GM23338 (cell line): ENCODE data around the gene C1QTNF9. TPM values are rescaled to one million over a fixed set of nuclear protein-coding genes. Genes with fewer than 3 reads are reported as not detected.
A peak's percentile ranks its signal among the peaks of the same experiment; 100 is the strongest.

ENCODE experiments used
- ATAC-seq: fragments of 200-7000 bp; cut with Tn5 transposase; 3 replicates; pipeline ENCODE4 v1.9.1; 2020
- DNase-seq: peaks from one replicate; pipeline ENCODE4 v3.0.0-alpha.2; 2015; ENCODE audit warnings: low spot score
- H2AFZ ChIP-seq: fragments of 200-600 bp; sonication (generic); 2 replicates; pipeline ENCODE4 v1.8.0; 2016; ENCODE audit warnings: antibody characterized with exemption, mild to moderate bottlenecking, moderate library complexity
- H3F3A ChIP-seq: fragments of 200-600 bp; sonication (generic); replicated peaks from 2 replicates; pipeline ENCODE4 v1.8.0; 2017; ENCODE audit warnings: antibody characterized with exemption, mixed run types, low read depth
- H3K27ac ChIP-seq: fragments of 200-600 bp; sonication (generic); 2 replicates; pipeline ENCODE4 v1.6.1; 2016; ENCODE audit warnings: low read depth
- H3K27me3 ChIP-seq: fragments of 200-600 bp; sonication (generic); 2 replicates; pipeline ENCODE4 v1.8.0; 2016; ENCODE audit warnings: mild to moderate bottlenecking, mixed run types, moderate library complexity; ENCODE audit not compliant: insufficient read depth
- H3K36me3 ChIP-seq: fragments of 200-600 bp; sonication (generic); 2 replicates; pipeline ENCODE4 v1.8.0; 2016; ENCODE audit warnings: mild to moderate bottlenecking; ENCODE audit not compliant: insufficient read depth
- H3K4me1 ChIP-seq: fragments of 200-600 bp; sonication (generic); 2 replicates; pipeline ENCODE4 v1.8.0; 2016; ENCODE audit warnings: mild to moderate bottlenecking, moderate library complexity; ENCODE audit not compliant: insufficient read depth
- H3K4me2 ChIP-seq: fragments of 200-600 bp; sonication (generic); 2 replicates; pipeline ENCODE4 v1.7.1; 2017; ENCODE audit warnings: mixed run types
- H3K4me3 ChIP-seq: fragments of 200-600 bp; sonication (generic); 2 replicates; pipeline ENCODE4 v1.6.1; 2016; ENCODE audit warnings: mixed run types
- H3K79me2 ChIP-seq: fragments of 200-600 bp; sonication (generic); replicated peaks from 2 replicates; pipeline ENCODE4 v1.8.0; 2017; ENCODE audit warnings: mild to moderate bottlenecking; ENCODE audit not compliant: insufficient read depth
- H3K9me2 ChIP-seq: fragments of 200-600 bp; sonication (generic); 2 replicates; pipeline ENCODE4 v1.8.0; 2017; ENCODE audit not compliant: insufficient read depth
- H4K20me1 ChIP-seq: fragments of 200-600 bp; sonication (generic); replicated peaks from 2 replicates; pipeline ENCODE4 v1.8.0; 2017; ENCODE audit warnings: mild to moderate bottlenecking; ENCODE audit not compliant: insufficient read depth
- H3K27ac Mint-ChIP-seq: 2 replicates; pipeline ENCODE4 v1.8.0; 2020; ENCODE audit warnings: inconsistent platforms, mild to moderate bottlenecking, moderate library complexity, mixed read lengths
- H3K27me3 Mint-ChIP-seq: 3 replicates; pipeline ENCODE4 v1.8.0; 2022; ENCODE audit warnings: low read depth, mild to moderate bottlenecking, moderate library complexity, mixed read lengths, inconsistent platforms; ENCODE audit not compliant: insufficient read depth, poor library complexity
- H3K36me3 Mint-ChIP-seq: 3 replicates; pipeline ENCODE4 v1.8.0; 2021; ENCODE audit warnings: low read depth, mild to moderate bottlenecking, inconsistent platforms, moderate library complexity, mixed read lengths
- H3K4me1 Mint-ChIP-seq: 3 replicates; pipeline ENCODE4 v1.8.0; 2020; ENCODE audit warnings: mild to moderate bottlenecking, inconsistent platforms, mixed read lengths
- H3K4me3 Mint-ChIP-seq: 3 replicates; pipeline ENCODE4 v1.8.0; 2021; ENCODE audit warnings: moderate library complexity, mild to moderate bottlenecking, inconsistent platforms, mixed read lengths
- H3K9me3 Mint-ChIP-seq: 3 replicates; pipeline ENCODE4 v1.8.0; 2020; ENCODE audit warnings: moderate library complexity, mild to moderate bottlenecking, inconsistent platforms, mixed read lengths
- CREB1 ChIP-seq: fragments of 250-450 bp; sonication (Bioruptor Pico); IDR thresholded peaks from 2 replicates; pipeline ENCODE4 v1.5.0; 2020; ENCODE audit warnings: low read depth, mild to moderate bottlenecking, moderate library complexity
- EZH2 ChIP-seq: fragments of 200-600 bp; sonication (generic); IDR thresholded peaks from one replicate; pipeline ENCODE4 v1.8.0; 2017; ENCODE audit warnings: antibody characterized with exemption, mild to moderate bottlenecking, low read depth; ENCODE audit not compliant: unreplicated experiment
- EZH2phosphoT487 ChIP-seq: fragments of 200-600 bp; sonication (generic); IDR thresholded peaks from one replicate; pipeline ENCODE4 v1.8.1; 2018; ENCODE audit warnings: antibody characterized with exemption; ENCODE audit not compliant: unreplicated experiment
- NANOG ChIP-seq: IDR thresholded peaks from 2 replicates; pipeline ENCODE4 v1.6.1; 2016; ENCODE audit warnings: antibody characterized with exemption, borderline replicate concordance
- POLR2AphosphoS5 ChIP-seq: IDR thresholded peaks from 2 replicates; pipeline ENCODE4 v1.6.1; 2016; ENCODE audit warnings: antibody characterized with exemption, low read depth
- STAT1 ChIP-seq: IDR thresholded peaks from one replicate; pipeline ENCODE4 v1.6.1; 2016; ENCODE audit warnings: antibody characterized with exemption; ENCODE audit not compliant: unreplicated experiment
- ZNF331 ChIP-seq: fragments of 250-450 bp; sonication (Bioruptor Pico); IDR thresholded peaks from 2 replicates; pipeline ENCODE4 v1.5.0; 2020; ENCODE audit warnings: low read depth, mild to moderate bottlenecking, moderate library complexity
- polyA plus RNA-seq: library from polyadenylated mRNA; unstranded; fragments of >200 nt; fragmentation: Nextera tagmentation; extraction: Ambion mirVana; gene quantifications from 2 replicates; pipeline ENCODE4 v1.2.1, GENCODE V29; 2016
- total RNA-seq: library from RNA; depleted of rRNA; stranded (reverse); fragments of >200 nt; shearing (Covaris generic); gene quantifications from 2 replicates; pipeline ENCODE4 v1.2.3, GENCODE V29; 2014
- TF ChIP-seq, protein P1 (sequence below), 2 experiments: fragments of 200-600 bp in 1 of 2; sonication (generic) in 1 of 2; conservative IDR thresholded peaks; 2 replicates each; pipeline versions ENCODE4 v1.5.1 to v1.6.1; 2016 to 2017; ENCODE audit warnings: antibody characterized with exemption in 2 of 2, low read depth in 2 of 2, mild to moderate bottlenecking in 2 of 2, moderate library complexity in 1 of 2
- TF ChIP-seq, protein P2 (sequence below): fragments of 250-450 bp; sonication (Bioruptor Pico); IDR thresholded peaks from 2 replicates; pipeline ENCODE4 v1.5.0; 2020; ENCODE audit warnings: mild to moderate bottlenecking, moderate library complexity

Gene C1QTNF9
- total and polyA plus RNA-seq, 2 experiments from 2014 or later: not detected

GRCh38 chr13:24281188-24282008, 28.0 kb upstream of the C1QTNF9 start:
- H3K27me3 ChIP-seq: no peaks in the 10 kb centered on the region
- Mint-ChIP-seq H3K4me1 (no peaks in the 10 kb centered on the region; the same call in 2 of the 3 replicates), H3K27me3 (peaks cover 2% of the 10 kb centered on the region), H3K36me3 (peaks cover 12% of the 10 kb centered on the region; the same call in 1 of the 3 replicates), H3K4me3 (no peak overlapping the region), H3K9me3 (no peaks in the 10 kb centered on the region), H3K27ac (peak overlapping the region; percentile 59; the same call in 1 of the 2 replicates)
- H3K9me2 ChIP-seq: no peaks in the 10 kb centered on the region
- no peak for ATAC-seq
- H3F3A ChIP-seq: no peaks in the 10 kb centered on the region
- no peaks in the 10 kb centered on the region for H4K20me1 ChIP-seq
- H3K4me1 ChIP-seq: no peaks in the 10 kb centered on the region
- H3K27ac ChIP-seq: no peak overlapping the region
- DNase-seq: no peak
- H2AFZ ChIP-seq: no peak overlapping the region
- no peaks in the 10 kb centered on the region for H3K36me3 ChIP-seq
- no peak overlapping the region for H3K4me3 ChIP-seq
- H3K79me2 ChIP-seq: no peaks in the 10 kb centered on the region
- TF ChIP-seq EZH2phosphoT487: no peak
- no peak for TF ChIP-seq POLR2AphosphoS5
- TF ChIP-seq ZNF331 (CRISPR knock-in tag): no peak
- TF ChIP-seq CREB1 (CRISPR knock-in tag): no peak
- no peak for TF ChIP-seq NANOG
- no peak for TF ChIP-seq STAT1
- TF ChIP-seq, protein P1, sequence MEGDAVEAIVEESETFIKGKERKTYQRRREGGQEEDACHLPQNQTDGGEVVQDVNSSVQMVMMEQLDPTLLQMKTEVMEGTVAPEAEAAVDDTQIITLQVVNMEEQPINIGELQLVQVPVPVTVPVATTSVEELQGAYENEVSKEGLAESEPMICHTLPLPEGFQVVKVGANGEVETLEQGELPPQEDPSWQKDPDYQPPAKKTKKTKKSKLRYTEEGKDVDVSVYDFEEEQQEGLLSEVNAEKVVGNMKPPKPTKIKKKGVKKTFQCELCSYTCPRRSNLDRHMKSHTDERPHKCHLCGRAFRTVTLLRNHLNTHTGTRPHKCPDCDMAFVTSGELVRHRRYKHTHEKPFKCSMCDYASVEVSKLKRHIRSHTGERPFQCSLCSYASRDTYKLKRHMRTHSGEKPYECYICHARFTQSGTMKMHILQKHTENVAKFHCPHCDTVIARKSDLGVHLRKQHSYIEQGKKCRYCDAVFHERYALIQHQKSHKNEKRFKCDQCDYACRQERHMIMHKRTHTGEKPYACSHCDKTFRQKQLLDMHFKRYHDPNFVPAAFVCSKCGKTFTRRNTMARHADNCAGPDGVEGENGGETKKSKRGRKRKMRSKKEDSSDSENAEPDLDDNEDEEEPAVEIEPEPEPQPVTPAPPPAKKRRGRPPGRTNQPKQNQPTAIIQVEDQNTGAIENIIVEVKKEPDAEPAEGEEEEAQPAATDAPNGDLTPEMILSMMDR (conservative IDR thresholded peaks at IDR 0.05; ENCODE audit: low read depth in 2 of 2): no peak
- TF ChIP-seq, protein P2, sequence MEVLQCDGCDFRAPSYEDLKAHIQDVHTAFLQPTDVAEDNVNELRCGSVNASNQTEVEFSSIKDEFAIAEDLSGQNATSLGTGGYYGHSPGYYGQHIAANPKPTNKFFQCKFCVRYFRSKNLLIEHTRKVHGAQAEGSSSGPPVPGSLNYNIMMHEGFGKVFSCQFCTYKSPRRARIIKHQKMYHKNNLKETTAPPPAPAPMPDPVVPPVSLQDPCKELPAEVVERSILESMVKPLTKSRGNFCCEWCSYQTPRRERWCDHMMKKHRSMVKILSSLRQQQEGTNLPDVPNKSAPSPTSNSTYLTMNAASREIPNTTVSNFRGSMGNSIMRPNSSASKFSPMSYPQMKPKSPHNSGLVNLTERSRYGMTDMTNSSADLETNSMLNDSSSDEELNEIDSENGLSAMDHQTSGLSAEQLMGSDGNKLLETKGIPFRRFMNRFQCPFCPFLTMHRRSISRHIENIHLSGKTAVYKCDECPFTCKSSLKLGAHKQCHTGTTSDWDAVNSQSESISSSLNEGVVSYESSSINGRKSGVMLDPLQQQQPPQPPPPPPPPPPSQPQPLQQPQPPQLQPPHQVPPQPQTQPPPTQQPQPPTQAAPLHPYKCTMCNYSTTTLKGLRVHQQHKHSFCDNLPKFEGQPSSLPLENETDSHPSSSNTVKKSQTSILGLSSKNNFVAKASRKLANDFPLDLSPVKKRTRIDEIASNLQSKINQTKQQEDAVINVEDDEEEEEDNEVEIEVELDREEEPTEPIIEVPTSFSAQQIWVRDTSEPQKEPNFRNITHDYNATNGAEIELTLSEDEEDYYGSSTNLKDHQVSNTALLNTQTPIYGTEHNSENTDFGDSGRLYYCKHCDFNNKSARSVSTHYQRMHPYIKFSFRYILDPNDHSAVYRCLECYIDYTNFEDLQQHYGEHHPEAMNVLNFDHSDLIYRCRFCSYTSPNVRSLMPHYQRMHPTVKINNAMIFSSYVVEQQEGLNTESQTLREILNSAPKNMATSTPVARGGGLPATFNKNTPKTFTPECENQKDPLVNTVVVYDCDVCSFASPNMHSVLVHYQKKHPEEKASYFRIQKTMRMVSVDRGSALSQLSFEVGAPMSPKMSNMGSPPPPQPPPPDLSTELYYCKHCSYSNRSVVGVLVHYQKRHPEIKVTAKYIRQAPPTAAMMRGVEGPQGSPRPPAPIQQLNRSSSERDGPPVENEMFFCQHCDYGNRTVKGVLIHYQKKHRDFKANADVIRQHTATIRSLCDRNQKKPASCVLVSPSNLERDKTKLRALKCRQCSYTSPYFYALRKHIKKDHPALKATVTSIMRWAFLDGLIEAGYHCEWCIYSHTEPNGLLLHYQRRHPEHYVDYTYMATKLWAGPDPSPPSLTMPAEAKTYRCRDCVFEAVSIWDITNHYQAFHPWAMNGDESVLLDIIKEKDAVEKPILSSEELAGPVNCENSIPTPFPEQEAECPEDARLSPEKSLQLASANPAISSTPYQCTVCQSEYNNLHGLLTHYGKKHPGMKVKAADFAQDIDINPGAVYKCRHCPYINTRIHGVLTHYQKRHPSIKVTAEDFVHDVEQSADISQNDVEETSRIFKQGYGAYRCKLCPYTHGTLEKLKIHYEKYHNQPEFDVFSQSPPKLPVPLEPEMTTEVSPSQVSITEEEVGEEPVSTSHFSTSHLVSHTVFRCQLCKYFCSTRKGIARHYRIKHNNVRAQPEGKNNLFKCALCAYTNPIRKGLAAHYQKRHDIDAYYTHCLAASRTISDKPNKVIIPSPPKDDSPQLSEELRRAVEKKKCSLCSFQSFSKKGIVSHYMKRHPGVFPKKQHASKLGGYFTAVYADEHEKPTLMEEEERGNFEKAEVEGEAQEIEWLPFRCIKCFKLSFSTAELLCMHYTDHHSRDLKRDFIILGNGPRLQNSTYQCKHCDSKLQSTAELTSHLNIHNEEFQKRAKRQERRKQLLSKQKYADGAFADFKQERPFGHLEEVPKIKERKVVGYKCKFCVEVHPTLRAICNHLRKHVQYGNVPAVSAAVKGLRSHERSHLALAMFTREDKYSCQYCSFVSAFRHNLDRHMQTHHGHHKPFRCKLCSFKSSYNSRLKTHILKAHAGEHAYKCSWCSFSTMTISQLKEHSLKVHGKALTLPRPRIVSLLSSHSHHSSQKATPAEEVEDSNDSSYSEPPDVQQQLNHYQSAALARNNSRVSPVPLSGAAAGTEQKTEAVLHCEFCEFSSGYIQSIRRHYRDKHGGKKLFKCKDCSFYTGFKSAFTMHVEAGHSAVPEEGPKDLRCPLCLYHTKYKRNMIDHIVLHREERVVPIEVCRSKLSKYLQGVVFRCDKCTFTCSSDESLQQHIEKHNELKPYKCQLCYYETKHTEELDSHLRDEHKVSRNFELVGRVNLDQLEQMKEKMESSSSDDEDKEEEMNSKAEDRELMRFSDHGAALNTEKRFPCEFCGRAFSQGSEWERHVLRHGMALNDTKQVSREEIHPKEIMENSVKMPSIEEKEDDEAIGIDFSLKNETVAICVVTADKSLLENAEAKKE (CRISPR knock-in tag): no peak
- TF ChIP-seq EZH2: no peak
- H3K4me2 ChIP-seq: no peak overlapping the region
